AG10803 (cell line): Measurements from ENCODE around the gene FAM131A.

Source experiments
- DNase-seq: peaks from one replicate; pipeline ENCODE4 v3.0.0; 2010; ENCODE audit warnings: low read depth
- H3K4me3 ChIP-seq: 2 replicates; pipeline ENCODE4 v1.5.1; 2011; ENCODE audit warnings: mild to moderate bottlenecking, low read length, control low read depth
- CTCF ChIP-seq: conservative IDR thresholded peaks from 2 replicates; pipeline ENCODE4 v1.5.1; 2011; ENCODE audit warnings: mild to moderate bottlenecking, low read length, control low read depth, inconsistent platforms

FAM131A gene

DNA sequence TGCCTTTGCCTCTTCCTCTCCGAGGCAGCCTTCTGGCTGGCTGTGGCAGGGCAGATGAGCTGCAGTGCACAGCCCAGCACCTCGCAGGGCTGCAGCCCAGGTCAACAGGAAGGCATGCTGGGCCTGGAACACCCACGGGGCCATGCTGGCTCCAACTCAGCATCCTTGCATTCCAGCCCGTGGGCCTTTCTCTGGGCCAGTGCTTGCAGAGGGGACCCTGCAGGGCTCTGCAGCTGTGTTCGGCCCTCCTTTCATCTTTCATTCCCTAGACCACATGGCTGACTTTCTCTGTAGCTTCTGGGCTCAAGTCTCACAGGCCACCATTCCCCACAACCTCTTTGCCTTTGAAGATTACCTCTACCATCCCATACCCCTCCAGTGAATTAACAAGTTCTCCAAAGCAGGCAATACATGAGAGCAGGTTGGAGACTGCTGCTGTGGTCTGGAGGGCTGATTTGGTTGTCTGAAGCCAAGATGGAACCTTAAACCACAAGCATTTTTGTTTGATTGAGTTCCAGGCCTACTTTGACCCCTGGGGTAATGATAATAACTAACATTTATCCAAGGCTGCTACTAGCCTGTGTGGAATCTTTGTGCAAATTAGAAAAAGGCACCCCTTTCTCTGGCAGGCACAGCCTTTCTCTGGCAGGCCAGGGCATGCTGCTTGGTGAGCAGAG lies 5.9 kb downstream of the FAM131A start:
- no peak for TF ChIP-seq CTCF
- H3K4me3 ChIP-seq = no peak overlapping the region
- no peak for DNase-seq

DNA sequence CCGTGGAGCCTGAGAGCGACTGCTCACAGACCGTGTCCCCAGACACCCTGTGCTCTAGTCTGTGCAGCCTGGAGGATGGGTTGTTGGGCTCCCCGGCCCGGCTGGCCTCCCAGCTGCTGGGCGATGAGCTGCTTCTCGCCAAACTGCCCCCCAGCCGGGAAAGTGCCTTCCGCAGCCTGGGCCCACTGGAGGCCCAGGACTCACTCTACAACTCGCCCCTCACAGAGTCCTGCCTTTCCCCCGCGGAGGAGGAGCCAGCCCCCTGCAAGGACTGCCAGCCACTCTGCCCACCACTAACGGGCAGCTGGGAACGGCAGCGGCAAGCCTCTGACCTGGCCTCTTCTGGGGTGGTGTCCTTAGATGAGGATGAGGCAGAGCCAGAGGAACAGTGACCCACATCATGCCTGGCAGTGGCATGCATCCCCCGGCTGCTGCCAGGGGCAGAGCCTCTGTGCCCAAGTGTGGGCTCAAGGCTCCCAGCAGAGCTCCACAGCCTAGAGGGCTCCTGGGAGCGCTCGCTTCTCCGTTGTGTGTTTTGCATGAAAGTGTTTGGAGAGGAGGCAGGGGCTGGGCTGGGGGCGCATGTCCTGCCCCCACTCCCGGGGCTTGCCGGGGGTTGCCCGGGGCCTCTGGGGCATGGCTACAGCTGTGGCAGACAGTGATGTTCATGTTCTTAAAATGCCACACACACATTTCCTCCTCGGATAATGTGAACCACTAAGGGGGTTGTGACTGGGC lies 7.3 kb downstream of the FAM131A start:
- no peak overlapping the region for H3K4me3 ChIP-seq
- no peak for TF ChIP-seq CTCF
- DNase-seq = no peak

DNA sequence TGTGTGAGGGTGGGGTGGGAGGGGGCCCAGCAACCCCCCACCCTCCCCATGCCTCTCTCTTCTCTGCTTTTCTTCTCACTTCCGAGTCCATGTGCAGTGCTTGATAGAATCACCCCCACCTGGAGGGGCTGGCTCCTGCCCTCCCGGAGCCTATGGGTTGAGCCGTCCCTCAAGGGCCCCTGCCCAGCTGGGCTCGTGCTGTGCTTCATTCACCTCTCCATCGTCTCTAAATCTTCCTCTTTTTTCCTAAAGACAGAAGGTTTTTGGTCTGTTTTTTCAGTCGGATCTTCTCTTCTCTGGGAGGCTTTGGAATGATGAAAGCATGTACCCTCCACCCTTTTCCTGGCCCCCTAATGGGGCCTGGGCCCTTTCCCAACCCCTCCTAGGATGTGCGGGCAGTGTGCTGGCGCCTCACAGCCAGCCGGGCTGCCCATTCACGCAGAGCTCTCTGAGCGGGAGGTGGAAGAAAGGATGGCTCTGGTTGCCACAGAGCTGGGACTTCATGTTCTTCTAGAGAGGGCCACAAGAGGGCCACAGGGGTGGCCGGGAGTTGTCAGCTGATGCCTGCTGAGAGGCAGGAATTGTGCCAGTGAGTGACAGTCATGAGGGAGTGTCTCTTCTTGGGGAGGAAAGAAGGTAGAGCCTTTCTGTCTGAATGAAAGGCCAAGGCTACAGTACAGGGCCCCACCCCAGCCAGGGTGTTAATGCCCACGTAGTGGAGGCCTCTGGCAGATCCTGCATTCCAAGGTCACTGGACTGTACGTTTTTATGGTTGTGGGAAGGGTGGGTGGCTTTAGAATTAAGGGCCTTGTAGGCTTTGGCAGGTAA lies 8.1 kb downstream of the FAM131A start:
- peak; percentile 63 for TF ChIP-seq CTCF
- DNase-seq = peak; percentile 72
- no peak overlapping the region for H3K4me3 ChIP-seq

GRCh38 chr3:184346480-184347190 lies 9.2 kb downstream of the FAM131A start:
- DNase-seq = no peak
- TF ChIP-seq CTCF = no peak
- H3K4me3 ChIP-seq = no peak overlapping the region

GRCh38 chr3:184347321-184348056 lies 10.1 kb downstream of the FAM131A start:
- H3K4me3 ChIP-seq = no peak overlapping the region
- TF ChIP-seq CTCF = no peak
- DNase-seq = peak; percentile 60

DNA sequence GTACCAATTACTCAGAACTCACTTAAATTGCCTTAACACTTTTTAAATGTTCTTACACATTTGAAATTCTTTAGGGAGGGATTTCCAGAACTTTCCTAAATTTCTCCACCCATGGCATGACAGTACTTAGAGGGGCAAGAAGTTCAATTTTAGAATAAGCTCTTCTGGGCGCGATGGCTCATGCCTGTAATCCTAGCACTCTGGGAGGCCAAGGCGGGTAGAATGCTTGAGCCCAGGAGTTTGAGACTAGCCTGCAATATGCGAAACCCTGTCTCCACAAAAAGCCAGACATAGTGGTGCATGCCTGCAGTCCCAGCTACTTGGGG lies 10.6 kb downstream of the FAM131A start:
- no peak for DNase-seq
- H3K4me3 ChIP-seq = no peak overlapping the region
- no peak for TF ChIP-seq CTCF
